22Rv1 (cell line): ENCODE measurements around the gene CNTNAP2.

Source experiments
- CTCF ChIP-seq: fragments of 450-650 bp; IDR thresholded peaks from 2 replicates; pipeline ENCODE4 v1.5.1; 2017; ENCODE audit warnings: mild to moderate bottlenecking
- ZFX ChIP-seq: fragments of 450-650 bp; IDR thresholded peaks from 2 replicates; pipeline ENCODE4 v1.6.1; 2017; ENCODE audit warnings: antibody characterized with exemption, borderline replicate concordance

GRCh38 chr7:148180075-148180474 is 2063.5 kb downstream of the CNTNAP2 start:
- no peak for TF ChIP-seq CTCF
- TF ChIP-seq ZFX = no peak
